ENCODE data around the gene PAXIP1.

- TF ChIP-seq CTCF (IDR thresholded peaks at IDR 0.05) (no peak), EP300 (IDR thresholded peaks at IDR 0.05) (no peak), POLR2A (IDR thresholded peaks at IDR 0.05) (no peak), POLR2AphosphoS5 (IDR thresholded peaks at IDR 0.05) (no peak)
Observed at GRCh38 chr7:154987571-154987970, 15.4 kb downstream of the PAXIP1 start.

Measured in sigmoid colon (tissue), 4 donors.